T-cell (primary cell): ENCODE measurements around the gene FBXO34. TPM values are rescaled to one million over a fixed set of nuclear protein-coding genes. Genes with fewer than 3 reads are reported as not detected.

ENCODE experiments used
- ATAC-seq, 4 experiments: fragments of 200-7000 bp in 3 of 4; fragments of 150-1000 bp in 1 of 4; cut with Tn5 transposase; replicated peaks in 1 of 4; 1 replicate in 3 of 4; 2 replicates in 1 of 4; pipeline ENCODE4 v1.10.0; 2021; ENCODE audit warnings: moderate library complexity in 3 of 4, mild to moderate bottlenecking in 2 of 4, moderate number of reproducible peaks in 1 of 4
- CTCF ChIA-PET, 2 donors: fragments of 300-600 bp; sonication (Branson Sonifier 250); formaldehyde crosslinking; loops; one replicate each; lab custom pipeline; 2022; ENCODE audit warnings: antibody characterized with exemption in 2 of 2; lab: Charles Lee
- POLR2A ChIA-PET, 2 donors: fragments of 300-600 bp; sonication (Branson Sonifier 250); formaldehyde crosslinking; loops; one replicate each; lab custom pipeline; 2022; ENCODE audit warnings: antibody characterized with exemption in 2 of 2; lab: Charles Lee
- DNase-seq, 35 experiments: peaks; one replicate each; pipeline versions ENCODE4 v3.0.0 to v3.0.0-alpha.2; 2013 to 2023
- H3K27ac ChIP-seq: one replicate; pipeline ENCODE4 v1.5.1; 2013; ENCODE audit warnings: low read length
- H3K27me3 ChIP-seq, 2 experiments: replicated peaks in 1 of 2; 1 replicate in 1 of 2; 2 replicates in 1 of 2; pipeline versions ENCODE4 v1.6.1 to v1.7.0; 2013; ENCODE audit warnings: low read length in 1 of 2, mixed read lengths in 1 of 2; ENCODE audit not compliant: control insufficient read depth in 2 of 2, insufficient read depth in 2 of 2; ENCODE audit errors: extremely low read depth in 1 of 2
- H3K36me3 ChIP-seq, 2 donors: 1 replicate in 1 of 2; 2 replicates in 1 of 2; pipeline versions ENCODE4 v1.6.1 to v1.7.0; 2013; ENCODE audit warnings: low read length in 1 of 2; ENCODE audit not compliant: control insufficient read depth in 2 of 2, insufficient read depth in 1 of 2; ENCODE audit errors: extremely low read depth in 1 of 2
- H3K4me1 ChIP-seq, 2 experiments: 1 replicate in 1 of 2; 2 replicates in 1 of 2; pipeline versions ENCODE4 v1.6.1 to v1.7.0; 2013; ENCODE audit warnings: low read length in 2 of 2, mixed read lengths in 1 of 2; ENCODE audit not compliant: insufficient read depth in 2 of 2, control insufficient read depth in 1 of 2; ENCODE audit errors: extremely low read depth in 1 of 2
- H3K4me3 ChIP-seq, 2 donors: 1 replicate in 1 of 2; 2 replicates in 1 of 2; pipeline versions ENCODE4 v1.5.1 to v1.7.0; 2013; ENCODE audit warnings: mild to moderate bottlenecking in 2 of 2, low read length in 1 of 2, moderate library complexity in 1 of 2; ENCODE audit not compliant: control insufficient read depth in 1 of 2; ENCODE audit errors: extremely low read depth in 1 of 2
- H3K9me3 ChIP-seq: 2 replicates; pipeline ENCODE4 v1.7.0; 2013
- H3K27ac Mint-ChIP-seq, 2 donors: one replicate each; pipeline ENCODE4 v1.8.0; 2020 to 2021; ENCODE audit warnings: mild to moderate bottlenecking in 2 of 2, mixed read lengths in 2 of 2
- H3K27me3 Mint-ChIP-seq, 2 donors: one replicate each; pipeline ENCODE4 v1.8.0; 2021 to 2022; ENCODE audit warnings: mixed read lengths in 2 of 2
- H3K36me3 Mint-ChIP-seq: one replicate; pipeline ENCODE4 v1.8.0; 2021; ENCODE audit warnings: mixed read lengths
- H3K4me1 Mint-ChIP-seq, 3 donors: one replicate each; pipeline ENCODE4 v1.8.0; 2020 to 2022; ENCODE audit warnings: mixed read lengths in 3 of 3, mild to moderate bottlenecking in 1 of 3
- H3K4me3 Mint-ChIP-seq, 3 donors: one replicate each; pipeline ENCODE4 v1.8.0; 2020 to 2022; ENCODE audit warnings: mild to moderate bottlenecking in 3 of 3, mixed read lengths in 3 of 3, moderate library complexity in 3 of 3
- H3K9me3 Mint-ChIP-seq, 3 donors: one replicate each; pipeline ENCODE4 v1.8.0; 2020 to 2022; ENCODE audit warnings: mixed read lengths in 3 of 3
- WGBS: methylation state at CpG from one replicate; pipeline ENCODE4 v1.1.5; 2013; ENCODE audit warnings: missing lambda C conversion rate; ENCODE audit not compliant: insufficient coverage; 5-methylcytosine and 5-hydroxymethylcytosine counted together
- total RNA-seq, 35 experiments: library from RNA in 6 of 35; stranded (reverse) in 6 of 35; fragments of 120-200 nt in 1 of 35; gene quantifications; one replicate each; pipeline versions ENCODE4 v1.2.1 to v1.2.4 and lab custom pipeline; 2013 to 2026

The FBXO34 gene
- total RNA-seq, 5 donors from 2014 or later (not counting 1 experiment from before 2014, with no cell fraction given) = 22.1 to 36.9 (median 28.7) TPM

DNA sequence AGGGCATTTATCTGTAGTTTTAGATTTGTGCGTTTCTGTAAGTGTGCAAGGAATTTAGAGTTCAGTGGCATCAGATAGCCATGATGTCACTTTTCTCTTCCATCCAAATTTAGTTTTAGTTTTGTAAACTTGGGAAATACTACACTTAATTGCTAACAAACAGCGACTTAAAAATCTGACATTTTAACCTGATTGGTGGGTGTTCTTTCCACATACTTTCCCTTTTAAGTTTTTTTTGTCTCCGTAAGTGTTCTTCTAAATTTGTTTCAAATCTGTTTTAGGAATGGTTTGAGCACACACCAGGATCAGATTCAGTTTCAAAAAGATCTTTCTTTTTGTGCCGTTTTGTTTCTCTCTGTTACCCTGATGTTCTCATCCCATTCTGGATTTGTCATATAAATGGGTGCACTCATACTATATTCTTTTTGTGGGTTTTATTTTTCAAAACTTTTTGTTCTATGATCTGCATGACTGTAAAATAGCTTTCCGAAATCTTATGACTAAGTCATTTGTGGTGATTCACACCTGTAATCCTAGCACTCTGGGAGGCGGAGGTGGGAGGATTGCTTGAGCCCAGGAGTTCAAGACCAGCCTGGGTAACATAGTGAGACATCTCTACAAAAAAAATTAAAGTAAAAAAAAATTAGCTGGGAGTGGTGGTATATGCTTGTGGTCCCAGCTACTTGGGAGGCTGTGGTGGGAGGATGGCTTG lies 58.9 kb downstream of the FBXO34 start:
- POLR2A ChIA-PET = interaction anchor here (0.7 to 0.8 kb wide), 2 partner anchors 12 to 28 kb away, joined by 3 read pairs; no protein-coding TSS in a partner anchor
- Mint-ChIP-seq H3K27ac (peak overlapping the region; percentile 77 to 86), H3K27me3 (no peaks in the 10 kb centered on the region), H3K4me3 (no peak overlapping the region), H3K36me3 (peaks cover under 1% of the 10 kb centered on the region), H3K4me1 (peaks cover 83 to 87% (median 85%) of the 10 kb centered on the region in 3 donors), H3K9me3 (peaks cover 0 to 4% (median 0%) of the 10 kb centered on the region in 3 donors)
- no peaks in the 10 kb centered on the region for H3K27me3 ChIP-seq
- H3K4me3 ChIP-seq = no peak overlapping the region
- peak overlapping the region; percentile 17 for H3K27ac ChIP-seq
- no peaks in the 10 kb centered on the region for H3K9me3 ChIP-seq
- no peaks in the 10 kb centered on the region for H3K36me3 ChIP-seq
- 90% methylated on average over 2 of the region's 6 CpGs for WGBS
- no peak for DNase-seq
- CTCF ChIA-PET = interaction anchor here in 1 of 2 donors (1.0 kb wide), 1 partner anchor 56 kb away, joined by 3 read pairs; no protein-coding TSS in a partner anchor
- no peak for ATAC-seq
- H3K4me1 ChIP-seq = peaks cover 21 to 32% of the 10 kb centered on the region in 2 experiments

DNA sequence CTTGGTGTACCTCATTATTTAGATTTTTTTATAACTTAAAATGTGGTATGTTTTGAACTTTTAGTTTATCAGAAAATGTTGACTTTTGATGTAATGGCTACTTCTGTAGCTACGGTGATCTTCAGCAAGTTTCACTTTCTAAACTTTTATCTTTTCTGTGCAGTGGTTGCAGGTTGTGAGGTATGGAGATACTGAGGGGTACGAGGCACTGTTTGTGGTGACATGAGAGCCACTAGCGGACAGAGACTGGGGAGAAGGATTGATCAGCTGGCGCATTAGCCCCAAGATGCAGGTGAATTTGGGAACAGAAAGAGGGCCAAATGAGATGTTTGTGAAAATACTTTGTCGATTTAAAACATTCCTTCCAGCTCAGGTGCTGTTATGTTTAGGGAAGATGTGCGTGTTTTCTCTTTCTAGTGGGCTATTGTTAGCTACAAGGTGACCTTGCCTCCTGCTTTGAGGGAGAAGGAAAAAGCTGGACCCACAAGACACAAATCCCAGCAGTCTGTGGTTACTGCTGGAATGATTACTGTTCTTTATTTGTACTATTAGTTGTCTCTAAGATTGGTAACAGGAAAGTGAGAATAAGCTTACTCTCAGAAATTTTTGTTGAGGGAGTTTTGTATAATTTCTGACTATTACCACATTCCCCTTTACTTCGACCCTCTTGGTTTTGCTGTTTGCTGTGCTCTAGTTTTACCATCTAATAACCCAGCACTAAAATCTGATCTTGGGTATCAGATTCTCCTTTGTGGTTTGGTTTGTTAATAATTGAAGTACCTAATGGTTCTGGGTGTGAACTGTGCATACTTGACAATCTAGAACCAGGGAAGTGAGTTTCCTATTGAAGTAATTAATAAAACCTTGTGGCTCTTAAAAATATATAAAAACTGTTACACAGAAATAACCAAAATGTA lies 61.7 kb downstream of the FBXO34 start:
- Mint-ChIP-seq H3K4me3 (peak overlapping the region; percentile 75 to 84 (median 83)), H3K36me3 (no peaks in the 10 kb centered on the region), H3K27ac (peak overlapping the region; percentile 94 to 97), H3K9me3 (no peaks in the 10 kb centered on the region), H3K4me1 (peaks cover 83 to 87% (median 85%) of the 10 kb centered on the region in 3 donors), H3K27me3 (no peaks in the 10 kb centered on the region)
- 7% methylated on average over 5 of the region's 7 CpGs for WGBS
- ChIA-PET CTCF (interaction anchor here (0.5 to 2.8 kb wide), 20 partner anchors 14 to 937 kb away, joined by 3 to 35 read pairs (median 4); partner anchors contain the start of gene FBXO34 (in 1 of the 2)), POLR2A (interaction anchor here (0.6 to 1.3 kb wide), 6 partner anchors 21 to 785 kb away, joined by 3 to 6 read pairs (median 4); no protein-coding TSS in a partner anchor)
- H3K4me3 ChIP-seq = peak overlapping the region in 1 of 2 donors; percentile 36
- ATAC-seq = peak; percentile 45 to 69 (median 63)
- H3K4me1 ChIP-seq = peaks cover 38 to 49% of the 10 kb centered on the region in 2 experiments
- peak in 5 of 35 experiments; percentile 7 to 54 (median 18) for DNase-seq
- H3K27ac ChIP-seq = peak overlapping the region; percentile 81
- no peaks in the 10 kb centered on the region for H3K9me3 ChIP-seq
- no peaks in the 10 kb centered on the region for H3K36me3 ChIP-seq
- H3K27me3 ChIP-seq = no peaks in the 10 kb centered on the region

DNA sequence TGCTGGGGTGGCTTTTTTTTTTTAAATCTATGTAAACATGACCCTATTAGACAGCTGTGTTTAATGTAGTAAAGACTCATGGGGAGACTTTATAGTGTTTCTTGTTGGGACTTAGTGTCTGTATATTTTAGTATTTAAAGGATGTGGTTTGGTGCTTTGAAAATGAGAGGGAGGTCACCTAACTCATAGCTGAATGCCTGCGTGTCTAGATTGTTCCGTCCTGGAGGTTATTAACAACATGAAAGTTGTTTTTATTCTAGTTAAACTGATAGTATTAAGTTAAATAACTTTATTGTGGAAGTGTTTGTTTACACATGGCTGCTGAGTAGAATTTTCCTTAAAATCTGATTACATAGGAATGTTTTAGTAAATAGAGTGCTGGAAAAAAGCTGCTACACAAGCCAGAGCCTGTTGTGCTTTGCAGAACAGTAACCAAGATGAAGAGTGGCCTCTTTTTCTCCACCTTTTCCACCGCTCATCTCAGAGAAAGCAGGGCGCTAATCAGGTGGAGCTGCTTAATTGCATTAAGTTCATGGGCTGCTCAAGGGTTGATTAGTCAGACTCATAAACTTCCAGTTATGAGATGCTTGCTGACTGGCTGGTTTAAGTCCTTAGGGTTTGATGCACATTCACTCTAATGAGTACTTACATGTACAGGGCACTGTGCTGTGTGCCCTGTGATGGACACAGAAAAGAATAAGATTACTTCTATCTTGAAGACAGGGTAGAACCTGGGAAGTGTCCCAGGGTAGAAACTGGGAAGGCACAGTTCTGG lies 62.7 kb downstream of the FBXO34 start:
- Histone ChIP-seq H3K27me3 (no peaks in the 10 kb centered on the region), H3K27ac (peak overlapping the region; percentile 81), H3K36me3 (no peaks in the 10 kb centered on the region), H3K4me1 (peaks cover 47 to 54% of the 10 kb centered on the region in 2 experiments), H3K9me3 (no peaks in the 10 kb centered on the region), H3K4me3 (peak overlapping the region in 1 of 2 donors; percentile 15)
- H3K4me3 Mint-ChIP-seq = peak overlapping the region; percentile 75 to 84 (median 83)
- ATAC-seq = peak in 2 of 4 experiments; percentile 38 to 40
- POLR2A ChIA-PET = interaction anchor here (0.6 to 1.3 kb wide), 4 partner anchors 41 to 815 kb away, joined by 3 to 5 read pairs (median 3); no protein-coding TSS in a partner anchor
- no peaks in the 10 kb centered on the region for H3K9me3 Mint-ChIP-seq
- no CpG with 5 or more reads among the region's 4 CpGs for WGBS
- peak in 1 of 35 experiments; percentile 48 for DNase-seq
- H3K27ac Mint-ChIP-seq = peak overlapping the region; percentile 94 to 97
- H3K4me1 Mint-ChIP-seq = peaks cover 82 to 88% (median 87%) of the 10 kb centered on the region in 3 donors
- H3K36me3 Mint-ChIP-seq = no peaks in the 10 kb centered on the region
- no peaks in the 10 kb centered on the region for H3K27me3 Mint-ChIP-seq
- CTCF ChIA-PET = interaction anchor here (0.5 to 2.8 kb wide), 19 partner anchors 13 to 184 kb away, joined by 3 to 35 read pairs (median 4); partner anchors contain the start of gene FBXO34 (in 1 of the 2)

DNA sequence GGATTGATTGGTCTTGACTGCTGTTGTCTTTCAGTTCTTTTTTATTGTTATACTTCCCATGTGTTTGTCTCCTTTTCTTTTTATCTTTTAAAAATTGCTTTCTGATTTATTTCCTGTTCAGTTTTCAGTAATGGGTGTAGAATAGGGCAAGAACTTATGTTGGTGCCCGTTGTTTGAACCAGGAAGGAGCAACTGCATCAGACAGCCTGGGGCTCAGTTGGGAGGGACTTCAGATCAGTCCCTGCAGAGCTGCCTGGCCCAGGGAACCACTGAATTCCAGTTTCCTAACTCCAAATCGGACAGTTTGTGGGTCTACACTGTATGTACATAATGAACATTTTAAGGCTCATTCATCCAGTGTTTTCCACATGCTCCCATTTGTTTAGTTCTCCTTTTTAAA lies 64.9 kb downstream of the FBXO34 start:
- Mint-ChIP-seq H3K27ac (peak overlapping the region; percentile 87 to 89), H3K9me3 (no peaks in the 10 kb centered on the region), H3K36me3 (no peaks in the 10 kb centered on the region), H3K4me3 (peak overlapping the region; percentile 18 to 60 (median 50)), H3K27me3 (no peaks in the 10 kb centered on the region), H3K4me1 (peaks cover 83 to 87% (median 87%) of the 10 kb centered on the region in 3 donors)
- WGBS = 0% methylated on average over 1 of the region's 2 CpGs
- H3K4me1 ChIP-seq = peaks cover 54 to 62% of the 10 kb centered on the region in 2 experiments
- H3K36me3 ChIP-seq = no peaks in the 10 kb centered on the region
- H3K9me3 ChIP-seq = no peaks in the 10 kb centered on the region
- no peak overlapping the region for H3K4me3 ChIP-seq
- ATAC-seq (peak in 3 of 4 experiments; percentile 30 to 46 (median 39)), DNase-seq (peak in 19 of 35 experiments; percentile 10 to 48 (median 22))
- POLR2A ChIA-PET = interaction anchor here in 1 of 2 donors (0.6 to 0.8 kb wide), 2 partner anchors 62 to 75 kb away, joined by 3 to 4 read pairs; partner anchors contain the start of gene ATG14
- CTCF ChIA-PET = interaction anchor here (0.6 to 1.1 kb wide), 4 partner anchors 19 to 66 kb away, joined by 3 to 8 read pairs (median 4); no protein-coding TSS in a partner anchor
- H3K27ac ChIP-seq = peak overlapping the region; percentile 81
- H3K27me3 ChIP-seq = no peaks in the 10 kb centered on the region

DNA sequence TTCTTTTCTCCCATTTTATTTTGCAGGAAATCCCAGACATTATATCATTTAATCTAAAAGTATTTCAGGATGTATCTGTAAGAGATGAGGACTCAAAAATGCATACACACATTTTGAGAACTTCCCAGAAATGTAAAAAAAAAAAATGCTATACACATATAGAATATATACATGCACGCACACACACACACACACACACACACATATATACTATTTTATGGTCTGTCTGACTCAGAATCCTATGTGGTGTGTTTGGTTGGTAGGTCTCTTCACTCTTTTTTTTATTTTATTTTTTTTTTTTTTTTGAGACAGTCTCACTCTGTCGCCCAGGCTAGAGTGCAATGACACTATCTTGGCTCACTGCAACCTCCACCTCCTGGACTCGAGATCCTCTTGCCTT lies 65.5 kb downstream of the FBXO34 start:
- Histone ChIP-seq H3K4me1 (peaks cover 54 to 64% of the 10 kb centered on the region in 2 experiments), H3K27ac (peak overlapping the region; percentile 81), H3K27me3 (no peaks in the 10 kb centered on the region), H3K4me3 (no peak overlapping the region), H3K9me3 (no peaks in the 10 kb centered on the region), H3K36me3 (no peaks in the 10 kb centered on the region)
- ATAC-seq = no peak
- POLR2A ChIA-PET = interaction anchor here in 1 of 2 donors (0.6 to 1.3 kb wide), 3 partner anchors 18 to 74 kb away, joined by 3 to 8 read pairs (median 4); partner anchors contain the start of gene ATG14
- peaks cover 86 to 91% (median 91%) of the 10 kb centered on the region in 3 donors for H3K4me1 Mint-ChIP-seq
- H3K9me3 Mint-ChIP-seq = no peaks in the 10 kb centered on the region
- H3K36me3 Mint-ChIP-seq = no peaks in the 10 kb centered on the region
- no peaks in the 10 kb centered on the region for H3K27me3 Mint-ChIP-seq
- peak overlapping the region in 1 of 3 donors; percentile 60 for H3K4me3 Mint-ChIP-seq
- H3K27ac Mint-ChIP-seq = peak overlapping the region; percentile 87 to 89
- CTCF ChIA-PET = interaction anchor here (0.6 to 1.1 kb wide), 4 partner anchors 18 to 66 kb away, joined by 3 to 8 read pairs (median 4); no protein-coding TSS in a partner anchor
- DNase-seq = peak in 1 of 35 experiments; percentile 18
- no CpG with 5 or more reads among the region's 3 CpGs for WGBS
